ENCODE data around the gene LXN. TPM values are rescaled to one million over a fixed set of nuclear protein-coding genes. Genes with fewer than 3 reads are reported as not detected.

The LXN gene
- total RNA-seq, 1 donor from 2014 or later, result 179 TPM

Other genes with a start within 250 kb of the LXN start
- gene MLF1, start 101.5 kb downstream of the LXN start, total RNA-seq, result 4.3 and 6.3 TPM in 2 replicates
- 72.0 and 87.9 TPM in 2 replicates for gene GFM1, start 28.1 kb downstream of the LXN start, total RNA-seq
- gene RARRES1, start 59.8 kb upstream of the LXN start, total RNA-seq, result 2.4 and 4.9 TPM in 2 replicates
- gene MFSD1, start 129.4 kb upstream of the LXN start, total RNA-seq, result 59.2 and 89.9 TPM in 2 replicates

Measured in pulmonary artery endothelial cell (primary cell).